HG02763 (cell line): Measurements from ENCODE around the gene CSH1.
"Not testable (repeated sequence)": the region's sequence is repeated elsewhere in the genome, so short reads cannot be mapped to it uniquely, and the experiment has no call there.

Source experiments
- ATAC-seq: cut with Tn5 transposase; IDR thresholded peaks from one replicate; pipeline ENCODE4 v1.9.1; 2021; ENCODE audit warnings: mild to moderate bottlenecking, moderate library complexity; ENCODE audit not compliant: unreplicated experiment

The CSH1 gene

DNA sequence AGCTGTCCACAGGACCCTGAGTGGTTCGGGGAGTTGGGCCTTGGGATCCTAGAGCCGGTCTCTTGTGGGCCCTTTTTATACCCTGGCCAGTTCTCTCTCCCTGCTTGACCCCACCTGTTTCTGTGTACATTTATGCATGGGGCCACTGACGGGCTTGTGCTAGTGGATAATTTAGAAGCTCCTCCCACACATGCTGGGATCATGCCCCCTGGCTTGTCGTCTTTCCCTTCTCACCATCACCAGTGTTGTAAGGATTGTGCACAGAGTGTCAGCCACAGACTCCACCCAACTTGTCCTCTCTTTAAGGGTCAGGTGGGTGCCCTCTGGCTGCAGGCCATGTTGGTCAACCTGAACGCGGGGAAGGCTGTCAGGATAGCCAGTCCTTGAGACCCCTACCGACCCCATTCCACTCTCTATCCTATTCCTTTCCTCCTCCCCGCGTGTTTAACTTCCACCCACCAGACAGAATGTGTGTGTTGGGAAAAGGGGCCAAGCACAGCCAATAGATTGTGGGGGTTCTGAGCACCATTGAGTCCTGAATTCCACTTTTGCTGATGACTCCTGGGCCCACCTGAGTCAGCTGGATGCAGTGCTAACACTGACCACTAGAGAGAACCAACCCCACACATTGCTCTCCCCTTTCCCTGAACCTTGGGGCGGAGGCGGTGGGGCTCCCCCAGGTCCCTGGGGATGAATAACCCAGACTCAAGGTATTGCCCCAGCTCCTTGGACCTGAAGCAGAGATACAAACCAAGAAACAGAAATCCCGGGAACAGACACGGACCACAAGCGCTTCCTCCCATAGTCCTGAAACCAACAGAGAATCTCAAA, at the start of gene CSH1:
TSS of gene CSH1 (minus strand) at position 51 of the 831 bp plus-strand sequence. CDS start 63 bp downstream, outside the sequence.
- not testable (repeated sequence) for ATAC-seq

DNA sequence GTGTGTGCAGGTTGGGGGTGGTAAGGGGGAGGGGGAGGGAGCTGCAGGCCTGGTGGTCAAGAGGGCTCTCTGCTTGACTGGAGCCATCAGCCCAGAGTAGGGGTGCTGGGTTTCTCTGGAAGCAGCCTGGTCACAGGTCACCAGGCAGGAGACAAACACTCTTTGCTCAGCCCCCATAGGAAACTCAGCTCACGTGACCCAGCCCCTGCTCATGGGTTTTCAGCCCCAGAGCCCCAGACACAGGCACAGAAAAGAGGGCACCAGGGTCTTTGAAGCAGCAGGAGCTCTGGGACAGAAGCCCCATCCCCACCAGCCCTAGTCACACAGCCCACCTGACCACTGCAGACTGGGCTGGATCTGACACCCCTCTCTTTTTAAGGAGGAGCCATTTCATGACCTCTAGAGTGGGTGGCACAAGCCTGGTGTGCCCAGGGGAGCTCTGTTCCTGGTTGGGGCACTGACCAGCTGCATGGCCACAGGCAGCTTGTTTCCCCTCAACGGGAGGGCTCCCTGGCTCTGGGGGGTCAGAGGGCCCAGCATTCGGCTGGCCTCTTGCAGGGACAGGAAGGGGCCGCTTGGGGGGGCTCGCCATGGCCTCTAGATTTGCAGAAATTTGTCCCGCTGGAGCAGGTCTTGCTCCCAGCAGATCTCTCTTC, 49.5 kb upstream of the CSH1 start:
- ATAC-seq: no peak

DNA sequence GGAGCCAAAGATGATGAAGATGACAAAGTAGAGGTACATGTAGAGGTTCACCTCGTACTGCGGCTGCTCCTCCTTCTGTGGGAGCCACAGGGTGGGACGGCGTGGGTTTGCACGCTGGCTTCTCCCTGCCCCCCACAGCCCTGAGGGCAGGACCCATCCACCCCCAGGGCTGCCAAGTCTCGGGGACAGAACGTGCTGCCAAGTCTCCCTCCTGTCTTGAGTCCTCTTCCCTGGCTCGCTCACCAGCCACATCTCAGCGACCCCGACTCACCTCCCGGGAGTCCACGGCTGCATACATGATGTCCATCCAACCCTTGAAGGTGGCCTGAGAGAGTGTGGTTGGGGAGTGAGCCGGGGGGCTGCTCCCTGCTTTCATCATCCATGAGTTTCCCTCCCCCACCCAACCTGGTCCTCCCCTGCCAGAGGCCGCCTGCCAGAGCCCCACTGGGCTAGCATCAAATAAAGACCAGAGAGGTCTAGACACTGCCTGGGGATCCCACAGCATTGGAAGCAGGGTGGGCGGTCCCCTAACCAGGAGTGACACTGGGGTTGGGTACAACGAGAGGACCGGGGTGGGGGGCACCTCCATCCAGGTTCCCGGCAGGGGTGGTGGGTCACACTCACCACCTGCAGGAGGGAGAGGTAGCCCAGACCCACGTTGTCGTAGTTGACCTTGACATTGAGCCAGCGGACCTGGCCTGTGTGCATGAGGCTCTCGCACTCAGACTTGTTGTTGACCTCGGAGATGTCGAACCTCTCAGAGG, 48.5 kb upstream of the CSH1 start:
- no peak for ATAC-seq

DNA sequence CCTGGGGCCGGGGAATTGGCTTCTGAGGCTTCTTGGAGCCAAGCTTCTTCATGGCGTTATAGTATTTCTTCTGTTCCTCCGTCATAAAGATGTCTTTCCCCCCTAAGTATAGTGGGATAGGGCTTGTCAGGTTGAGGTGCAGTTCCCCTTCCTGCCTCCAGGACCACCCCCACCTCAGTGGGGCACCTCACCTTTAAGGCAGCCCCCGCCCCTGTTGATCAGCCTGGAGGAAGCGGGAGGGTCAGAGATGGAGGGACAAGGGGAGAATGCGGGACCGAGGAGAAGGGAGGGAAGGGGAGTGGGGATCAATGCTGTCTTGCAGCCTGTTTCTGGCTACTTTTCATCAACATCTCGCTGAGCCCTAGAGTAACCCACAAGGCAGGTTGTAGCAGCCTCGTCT, 47.4 kb upstream of the CSH1 start:
- ATAC-seq: no peak

DNA sequence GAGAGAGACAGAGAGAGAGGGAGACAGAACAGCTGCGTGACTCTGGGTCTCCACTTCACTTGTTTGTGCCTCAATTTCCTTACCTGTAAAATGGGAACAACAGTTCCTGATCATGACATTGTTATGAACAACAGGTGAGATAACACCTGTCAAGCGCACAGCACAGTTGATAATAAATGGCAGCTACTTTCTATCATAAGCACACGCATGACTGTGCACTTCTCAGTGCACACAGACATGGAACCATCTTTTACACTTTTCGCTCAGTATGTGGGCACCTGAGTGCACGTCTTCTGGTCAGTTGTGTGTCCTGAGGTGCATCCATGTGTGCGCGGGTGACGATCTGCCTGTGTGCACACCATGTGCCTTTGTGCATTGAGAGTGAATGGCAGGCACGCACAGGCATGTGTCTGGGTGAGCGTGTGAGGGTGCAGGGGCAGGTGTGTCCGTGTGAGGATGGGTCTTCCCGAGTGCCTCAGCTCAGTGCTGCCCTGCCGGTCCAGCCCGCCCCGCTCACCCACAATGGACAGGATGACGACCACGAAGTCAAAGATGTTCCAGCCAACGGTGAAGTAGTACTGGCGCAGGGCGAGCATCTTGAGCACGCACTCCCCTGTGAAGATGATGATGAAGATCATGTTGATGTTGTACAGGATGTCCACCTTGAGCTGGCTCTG, 46.1 kb upstream of the CSH1 start:
- no peak for ATAC-seq

DNA sequence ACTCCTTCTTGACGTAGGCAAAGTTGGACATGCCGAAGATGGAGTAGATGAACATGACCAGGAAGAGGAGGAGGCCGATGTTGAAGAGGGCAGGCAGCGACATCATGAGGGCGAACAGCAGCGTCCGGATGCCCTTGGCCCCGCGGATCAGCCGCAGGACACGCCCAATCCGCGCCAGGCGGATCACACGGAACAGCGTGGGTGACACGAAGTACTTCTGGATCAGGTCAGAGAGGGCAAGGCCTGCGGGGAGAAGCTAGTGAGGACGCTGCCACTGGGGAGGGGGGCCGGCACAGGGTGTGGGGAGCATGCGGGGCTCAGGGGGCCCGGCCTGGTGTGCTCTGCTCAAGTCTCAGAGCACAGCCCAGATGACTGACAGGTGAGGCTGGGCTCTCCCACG, 45.4 kb upstream of the CSH1 start:
- ATAC-seq: no peak

DNA sequence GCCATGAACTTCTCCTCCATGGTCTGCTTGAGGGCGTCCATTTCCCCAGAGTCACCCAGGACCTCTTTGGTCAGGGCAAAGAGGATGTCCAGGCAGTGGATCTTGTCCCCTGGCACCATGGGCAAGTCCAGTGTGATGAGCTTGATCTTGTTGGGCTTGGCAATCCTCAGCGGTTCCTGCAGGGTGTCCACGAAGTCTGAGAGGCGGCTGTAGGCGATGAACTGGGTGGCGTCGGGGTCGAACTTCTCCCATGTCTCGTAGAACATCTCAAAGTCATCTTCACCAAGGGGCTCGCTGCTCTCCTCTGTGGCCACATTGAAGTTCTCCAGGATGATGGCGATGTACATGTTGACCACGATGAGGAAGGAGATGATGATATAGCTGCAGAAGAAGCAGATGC, 44.8 kb upstream of the CSH1 start:
- ATAC-seq: no peak

DNA sequence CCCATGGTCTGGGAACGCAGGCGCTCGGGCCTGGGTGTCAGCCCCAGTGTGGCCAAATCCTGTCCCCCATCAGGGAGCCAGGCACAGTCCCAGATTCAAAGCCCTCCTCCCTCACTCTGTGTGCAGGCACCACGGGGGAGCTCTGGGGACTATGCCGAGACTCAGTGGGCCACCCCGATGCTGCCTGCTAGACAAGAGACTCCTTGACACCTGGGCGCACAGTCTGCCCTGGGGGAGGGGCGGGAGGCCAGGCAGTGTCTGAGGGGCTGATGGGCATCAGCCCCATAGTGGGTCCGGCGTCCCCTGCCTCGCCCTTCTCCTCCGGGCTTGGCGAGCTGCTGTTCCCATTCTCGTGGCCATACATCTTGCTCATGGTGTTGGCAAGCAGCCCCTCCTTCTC, 44.2 kb upstream of the CSH1 start:
- ATAC-seq: no peak

DNA sequence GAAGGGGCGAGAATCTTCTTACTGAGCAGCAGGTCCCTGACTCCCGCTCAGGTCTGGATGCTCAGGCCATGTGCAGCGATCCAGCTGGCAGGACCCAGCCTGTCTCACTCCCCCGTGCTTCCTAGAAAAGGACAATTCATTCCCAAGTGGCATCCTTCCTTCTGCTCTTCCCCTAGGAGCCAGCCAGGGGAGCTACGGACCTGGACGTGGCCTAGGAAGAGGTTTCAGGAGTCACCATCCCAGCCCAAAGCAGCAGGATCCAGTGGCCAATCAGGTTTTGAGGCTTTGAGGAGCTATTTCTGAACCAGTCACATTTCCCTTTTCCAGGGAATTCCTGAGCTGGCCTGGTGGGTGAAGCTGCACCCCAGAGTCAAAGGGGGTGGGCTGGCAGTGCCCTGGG, 43.5 kb upstream of the CSH1 start:
- ATAC-seq: no peak

DNA sequence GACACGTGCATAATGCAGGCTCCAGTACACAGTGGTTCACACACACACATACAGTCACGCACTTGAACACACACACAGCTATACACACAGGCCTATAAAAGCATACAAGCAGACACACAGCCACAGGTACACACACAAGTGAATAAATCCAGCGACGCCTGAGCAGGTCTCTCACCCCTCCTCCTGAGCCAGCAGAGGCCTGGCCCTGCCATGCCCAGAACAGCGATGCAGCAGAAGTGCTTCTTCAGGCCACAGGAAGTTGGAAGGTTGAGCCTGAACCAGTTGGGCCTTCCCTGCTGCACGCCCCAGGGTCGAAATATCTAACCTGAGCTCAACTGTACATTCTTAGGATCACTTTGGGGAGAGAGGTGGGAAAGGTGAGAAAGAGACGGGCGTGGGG, 43.0 kb upstream of the CSH1 start:
- no peak for ATAC-seq

DNA sequence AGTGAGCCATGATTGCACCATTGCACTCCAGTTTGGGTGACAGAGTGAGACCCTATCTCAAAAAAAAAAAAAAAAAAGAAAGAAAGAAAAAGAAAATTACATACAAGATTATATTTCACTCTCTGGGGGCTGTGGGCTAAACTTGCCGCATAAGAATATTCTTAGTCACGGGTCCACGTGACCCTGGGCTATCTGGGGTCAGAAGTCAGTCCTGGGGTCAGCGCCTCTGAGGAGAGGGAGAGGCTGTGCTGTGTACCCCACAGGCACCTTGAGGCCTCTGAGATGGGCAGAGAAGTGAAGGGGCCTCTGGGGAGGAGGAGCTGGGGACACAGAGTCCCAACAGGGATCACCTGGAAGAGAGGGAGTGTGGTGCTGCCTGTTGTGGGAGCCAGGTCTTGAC, 41.5 kb upstream of the CSH1 start:
- no peak for ATAC-seq

DNA sequence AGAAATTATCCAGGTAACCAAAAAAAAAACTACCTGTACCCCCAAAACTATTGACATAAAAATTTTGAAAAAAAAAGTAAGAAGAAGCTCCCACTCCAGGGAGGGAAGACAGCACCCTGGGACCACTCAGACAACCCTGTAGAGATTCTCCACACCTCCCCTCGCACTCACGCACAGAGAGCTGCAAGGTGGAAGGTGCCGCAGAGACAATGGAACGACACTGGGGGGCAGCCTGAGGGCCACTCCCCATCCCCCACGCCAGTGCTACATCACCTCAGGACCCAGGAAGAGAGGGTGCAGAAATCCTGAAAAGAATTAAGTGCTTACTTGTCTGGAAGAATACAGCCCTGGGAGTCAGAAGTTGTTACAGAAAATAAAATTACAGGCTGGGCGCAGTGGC, 40.9 kb upstream of the CSH1 start:
- no peak for ATAC-seq

DNA sequence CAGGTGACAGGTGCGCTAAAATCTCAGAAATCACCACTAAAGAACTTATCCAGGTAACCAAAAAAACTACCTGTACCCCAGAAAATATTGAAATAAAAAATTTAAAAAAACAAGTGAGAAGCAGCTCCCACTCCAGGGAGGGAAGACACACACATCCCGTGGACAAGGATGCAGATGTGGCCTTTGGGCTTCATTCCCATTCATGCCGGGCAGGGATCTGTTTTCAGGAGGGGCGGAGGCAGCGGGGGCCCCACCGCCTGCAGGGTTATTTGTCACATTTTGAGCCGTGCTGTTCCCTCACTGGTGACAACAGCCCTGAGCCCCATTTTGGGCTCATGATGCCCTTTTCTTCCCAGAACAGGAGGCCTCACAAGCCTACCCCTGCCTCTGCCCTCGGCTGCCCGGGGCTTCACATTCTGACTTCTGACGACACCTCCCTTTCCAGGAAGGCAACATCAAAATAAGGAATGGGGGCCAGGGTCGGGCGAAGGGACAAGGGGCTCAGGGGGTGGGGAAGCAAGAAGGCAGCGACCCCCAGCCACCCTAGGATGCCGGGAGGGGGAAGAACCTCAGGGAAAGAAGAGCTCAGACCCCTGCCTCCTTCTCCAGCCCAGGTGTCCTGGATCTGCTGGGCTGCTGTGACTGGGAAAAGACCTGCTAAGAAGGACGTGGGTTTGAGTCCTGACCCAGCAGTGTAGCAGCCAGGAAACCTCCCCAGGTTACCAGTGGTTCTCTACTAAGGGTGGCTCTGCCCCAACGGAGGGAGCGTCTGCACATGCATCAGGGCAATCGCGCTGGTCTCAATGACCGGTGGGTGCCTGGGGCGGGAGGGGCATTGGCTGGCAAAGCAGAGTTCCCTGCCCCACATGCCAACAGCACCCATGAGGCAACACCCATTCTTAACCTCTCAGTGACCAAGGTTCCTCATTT, 38.1 kb upstream of the CSH1 start:
- no peak for ATAC-seq

DNA sequence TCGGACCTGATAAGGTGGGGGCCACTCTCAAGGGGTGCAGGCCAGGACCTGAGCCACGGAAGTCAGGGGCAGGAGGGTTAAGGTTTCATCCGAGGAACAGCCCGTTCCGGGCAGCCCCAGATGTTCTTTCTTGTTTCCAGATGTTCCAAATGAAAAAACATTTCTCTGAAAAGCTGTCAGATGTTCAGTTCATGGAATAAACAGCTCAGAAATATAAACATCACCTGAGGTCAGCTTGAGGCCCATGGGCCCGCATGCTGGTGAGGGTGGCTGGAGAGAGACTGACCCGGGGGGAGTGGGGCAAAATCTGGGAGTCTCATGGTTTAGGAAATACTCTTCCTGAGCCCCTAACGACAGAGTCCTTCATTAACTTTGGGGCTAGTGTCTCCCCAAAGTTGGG, 37.2 kb upstream of the CSH1 start:
- ATAC-seq: no peak

DNA sequence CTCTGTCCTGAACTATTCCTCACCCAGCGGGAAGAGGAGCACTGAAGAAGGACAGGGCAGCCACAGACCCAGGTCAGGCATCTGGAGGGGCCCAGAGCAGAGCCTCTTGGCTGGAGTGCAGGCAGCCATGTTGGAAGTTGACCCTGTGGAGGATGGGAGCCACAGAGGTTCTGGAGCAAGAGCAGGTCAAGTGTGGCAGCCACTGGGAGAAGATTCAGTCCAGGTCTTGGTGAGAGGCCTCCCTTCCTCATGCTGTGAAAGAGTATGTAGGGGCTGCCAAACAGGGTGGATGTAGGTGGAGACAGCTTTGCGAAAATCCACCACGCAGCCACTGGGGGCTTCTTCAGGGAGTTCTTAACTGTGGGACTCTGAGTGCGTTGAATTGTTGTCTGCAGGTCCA, 36.3 kb upstream of the CSH1 start:
- peak; percentile 1 for ATAC-seq

DNA sequence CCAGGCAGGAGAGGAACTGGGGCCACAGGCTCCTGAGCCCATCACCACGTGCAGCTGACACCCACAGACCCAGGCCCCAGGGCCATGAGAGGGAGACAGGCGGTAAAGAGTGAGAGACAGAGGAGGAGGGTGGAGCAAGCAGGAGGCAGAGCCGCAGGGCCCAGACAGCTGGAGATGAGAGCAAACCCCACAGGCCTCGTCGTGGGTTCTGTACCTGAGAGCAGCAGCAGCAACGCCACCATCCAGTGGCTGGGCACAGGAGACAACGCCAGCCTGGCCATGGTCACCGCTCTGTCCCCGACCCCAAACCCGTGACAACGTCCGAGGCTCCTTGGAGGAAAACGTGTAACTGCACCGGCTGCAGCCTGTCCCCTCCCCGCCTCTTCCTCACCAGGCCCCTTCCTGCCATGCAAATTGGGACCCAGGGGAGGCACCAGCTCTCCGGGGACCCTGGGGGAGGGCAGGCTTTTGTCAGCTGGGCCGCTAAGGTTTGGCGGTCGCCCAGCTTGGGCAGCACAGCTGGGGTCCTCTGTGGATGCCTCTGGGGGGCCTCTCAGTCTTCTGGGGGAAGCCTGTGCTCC, 35.7 kb upstream of the CSH1 start, which contains the start of gene CD79B:
TSS of gene CD79B (minus strand) at position 351 of the 581 bp plus-strand sequence. CDS start at position 281, 70 bp downstream.
- peak; percentile 78 for ATAC-seq

DNA sequence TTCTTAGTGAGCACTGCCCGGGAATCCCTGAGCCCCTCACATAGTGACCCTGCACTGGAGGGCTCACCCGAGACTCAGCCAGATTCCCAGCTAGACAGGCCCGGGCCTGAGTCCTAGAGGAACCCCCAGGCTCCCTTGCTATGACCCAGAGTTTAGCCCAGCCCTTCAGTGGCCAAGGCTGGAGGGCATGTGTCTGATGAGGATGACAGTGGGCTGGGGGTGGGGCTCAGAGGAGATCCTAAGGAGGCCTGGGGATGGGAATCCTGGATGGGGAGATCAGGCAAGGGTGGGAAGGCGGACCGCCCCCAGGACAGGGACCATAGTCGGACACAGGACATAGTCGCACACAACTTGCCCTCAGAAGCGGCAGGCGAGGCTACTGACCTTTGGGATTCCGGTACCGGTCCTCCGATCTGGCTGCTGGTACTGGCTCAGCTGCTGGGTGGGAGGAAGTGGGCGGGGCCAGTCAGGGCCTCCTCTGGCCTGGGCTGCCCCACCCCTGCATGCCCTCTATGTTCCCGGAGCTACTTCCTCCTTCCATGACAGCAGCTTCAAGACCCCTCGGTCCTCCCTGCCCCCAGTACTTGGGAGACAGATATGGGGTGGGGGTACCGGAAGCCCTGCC, 34.7 kb upstream of the CSH1 start:
- ATAC-seq: peak; percentile 33

DNA sequence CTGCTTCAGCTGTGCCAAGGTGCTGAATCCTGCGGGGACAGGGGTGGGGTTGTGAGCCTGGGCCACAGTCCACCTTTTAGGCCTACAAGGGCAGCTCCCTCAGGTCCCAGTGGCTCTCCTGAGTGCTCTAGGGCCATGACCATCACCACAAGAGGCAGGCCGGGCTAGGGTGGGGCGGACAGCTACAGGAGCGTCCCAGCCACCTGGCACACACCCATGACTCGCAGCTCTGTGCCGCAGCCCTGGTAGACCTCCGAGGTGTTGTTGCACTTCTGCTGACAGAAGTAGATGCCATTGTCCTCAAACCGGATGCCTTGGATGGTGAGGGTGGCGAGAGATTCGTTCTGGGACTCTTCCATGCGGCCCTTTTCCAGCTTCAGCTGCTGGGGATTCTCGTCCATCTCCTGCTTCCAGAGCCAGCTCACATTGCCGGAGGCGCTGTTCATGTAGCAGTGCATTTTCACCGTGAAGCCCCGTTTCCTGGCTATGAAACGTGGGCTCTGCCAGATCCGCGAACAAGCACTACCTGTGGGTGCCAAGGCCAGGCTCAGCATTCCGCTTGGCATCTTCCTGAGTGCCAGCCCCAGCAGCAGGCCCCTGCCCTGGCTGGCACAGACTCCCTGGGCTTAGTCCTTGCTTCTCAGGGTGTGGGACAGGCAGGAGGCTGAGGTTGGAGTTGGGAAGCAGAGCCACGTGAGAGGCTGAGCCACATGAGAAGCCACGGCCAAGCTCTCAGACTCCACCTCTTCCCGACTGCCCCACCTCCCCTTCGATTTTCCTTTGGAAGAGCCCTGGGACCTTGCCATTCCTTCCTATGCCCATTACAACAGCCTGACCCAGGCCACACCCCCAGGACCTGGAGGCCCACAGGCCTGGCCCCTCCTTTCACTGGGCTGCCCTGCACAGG, 33.7 kb upstream of the CSH1 start:
- no peak for ATAC-seq
